ENCODE results near the gene ZNF697.
"Not testable (repeated sequence)": the region's sequence is repeated elsewhere in the genome, so short reads cannot be mapped to it uniquely, and the experiment has no call there.

The ZNF697 gene

GRCh38 chr1:119631433-119632102 is 16.5 kb downstream of the ZNF697 start:
- DNase-seq (ENCODE audit: low read depth, low spot score): no peak

- no peak for DNase-seq (ENCODE audit: low read depth, low spot score)
Measured at GRCh38 chr1:119631086-119631432, 17.0 kb downstream of the ZNF697 start.

GRCh38 chr1:119626841-119627240 is 21.2 kb downstream of the ZNF697 start:
- DNase-seq (ENCODE audit: low read depth, low spot score): no peak

- no peak for DNase-seq (ENCODE audit: low read depth, low spot score)
Measured at GRCh38 chr1:119626011-119626545, 22.0 kb downstream of the ZNF697 start.

GRCh38 chr1:119623678-119624077 is 24.4 kb downstream of the ZNF697 start:
- no peak for DNase-seq (ENCODE audit: low read depth, low spot score)

- DNase-seq (ENCODE audit: low read depth, low spot score): no peak
Measured at GRCh38 chr1:119623193-119623515, 24.9 kb downstream of the ZNF697 start.

GRCh38 chr1:119622311-119623192 is 25.5 kb downstream of the ZNF697 start:
- DNase-seq (ENCODE audit: low read depth, low spot score): no peak

- DNase-seq (ENCODE audit: low read depth, low spot score): no peak
Measured at GRCh38 chr1:119621705-119622104, 26.4 kb downstream of the ZNF697 start.

GRCh38 chr1:119617751-119618691 is 30.0 kb downstream of the ZNF697 start:
- no peak for DNase-seq (ENCODE audit: low read depth, low spot score)

GRCh38 chr1:119616748-119617147 is 31.3 kb downstream of the ZNF697 start:
- DNase-seq (ENCODE audit: low read depth, low spot score): not testable (repeated sequence)

GRCh38 chr1:119615100-119615499 is 33.0 kb downstream of the ZNF697 start:
- not testable (repeated sequence) for DNase-seq (ENCODE audit: low read depth, low spot score)

GRCh38 chr1:119613769-119614720 is 34.0 kb downstream of the ZNF697 start:
- peak; percentile 43 for DNase-seq (ENCODE audit: low read depth, low spot score)

GRCh38 chr1:119611701-119612113 is 36.4 kb downstream of the ZNF697 start:
- peak; percentile 33 for DNase-seq (ENCODE audit: low read depth, low spot score)

- not testable (repeated sequence) for DNase-seq (ENCODE audit: low read depth, low spot score)
Measured at GRCh38 chr1:119608816-119609215, 39.2 kb downstream of the ZNF697 start.

- DNase-seq (ENCODE audit: low read depth, low spot score): not testable (repeated sequence)
Measured at GRCh38 chr1:119607087-119607807, 40.8 kb downstream of the ZNF697 start.

- no peak for DNase-seq (ENCODE audit: low read depth, low spot score)
Measured at GRCh38 chr1:119606394-119606793, 41.7 kb downstream of the ZNF697 start.

- DNase-seq (ENCODE audit: low read depth, low spot score): no peak
Measured at GRCh38 chr1:119605686-119606085, 42.4 kb downstream of the ZNF697 start.

GRCh38 chr1:119605080-119605479 is 43.0 kb downstream of the ZNF697 start:
- not testable (repeated sequence) for DNase-seq (ENCODE audit: low read depth, low spot score)

- no peak for DNase-seq (ENCODE audit: low read depth, low spot score)
Measured at GRCh38 chr1:119603695-119604094, 44.4 kb downstream of the ZNF697 start.

GRCh38 chr1:119603241-119603640 is 44.8 kb downstream of the ZNF697 start:
- not testable (repeated sequence) for DNase-seq (ENCODE audit: low read depth, low spot score)

Measured in activated naive CD8-positive, alpha-beta T cell treated with anti-CD3 and anti-CD28 coated beads, Interleukin-2, amount 50 U/mL, for 16 hours (primary cell).